Ectodermal cell (in vitro differentiated cells): ENCODE measurements around the gene MGLL.

Experiments
- H3K27ac ChIP-seq: 2 replicates; pipeline ENCODE4 v1.7.0; 2013; ENCODE audit warnings: mild to moderate bottlenecking, low read depth, low read length; ENCODE audit not compliant: insufficient read depth, poor library complexity, severe bottlenecking
- H3K27me3 ChIP-seq: 2 replicates; pipeline ENCODE4 v1.7.0; 2013; ENCODE audit warnings: mild to moderate bottlenecking, low read length; ENCODE audit not compliant: insufficient read depth, control insufficient read depth, poor library complexity, severe bottlenecking
- H3K36me3 ChIP-seq: one replicate; pipeline ENCODE4 v1.7.0; 2013; ENCODE audit warnings: low read length; ENCODE audit not compliant: control insufficient read depth, insufficient read depth
- H3K4me1 ChIP-seq: one replicate; pipeline ENCODE4 v1.7.0; 2013; ENCODE audit warnings: low read length; ENCODE audit not compliant: control insufficient read depth, insufficient read depth
- H3K4me3 ChIP-seq: 2 replicates; pipeline ENCODE4 v1.7.0; 2013; ENCODE audit warnings: low read depth, low read length, control low read depth; ENCODE audit not compliant: insufficient read depth
- H3K9me3 ChIP-seq: 2 replicates; pipeline ENCODE4 v1.7.0; 2013; ENCODE audit warnings: mild to moderate bottlenecking, low read length, moderate library complexity; ENCODE audit not compliant: control insufficient read depth
- WGBS, 2 experiments: methylation state at CpG; one replicate each; pipeline ENCODE4 v1.1.7; 2013; ENCODE audit warnings: missing lambda C conversion rate in 2 of 2; 5-methylcytosine and 5-hydroxymethylcytosine counted together

Gene MGLL

GRCh38 chr3:127744253-127744815, 78.0 kb downstream of the MGLL start:
- H3K27ac ChIP-seq: no peak overlapping the region
- no peaks in the 10 kb centered on the region for H3K27me3 ChIP-seq
- no peak overlapping the region for H3K4me3 ChIP-seq
- no peaks in the 10 kb centered on the region for H3K9me3 ChIP-seq
- no peaks in the 10 kb centered on the region for H3K36me3 ChIP-seq
- H3K4me1 ChIP-seq: no peaks in the 10 kb centered on the region
- 80 to 83% methylated on average over 11 of the region's 11 CpGs for WGBS, 2 experiments

- 93% methylated on average over 13 to 15 of the region's 15 CpGs for WGBS, 2 experiments
- no peaks in the 10 kb centered on the region for H3K36me3 ChIP-seq
- H3K27ac ChIP-seq: no peak overlapping the region
- no peaks in the 10 kb centered on the region for H3K9me3 ChIP-seq
- H3K4me1 ChIP-seq: no peaks in the 10 kb centered on the region
- no peaks in the 10 kb centered on the region for H3K27me3 ChIP-seq
- H3K4me3 ChIP-seq: no peak overlapping the region
These were observed 78.7 kb downstream of the MGLL start for GRCh38 chr3:127743351-127744252.

DNA sequence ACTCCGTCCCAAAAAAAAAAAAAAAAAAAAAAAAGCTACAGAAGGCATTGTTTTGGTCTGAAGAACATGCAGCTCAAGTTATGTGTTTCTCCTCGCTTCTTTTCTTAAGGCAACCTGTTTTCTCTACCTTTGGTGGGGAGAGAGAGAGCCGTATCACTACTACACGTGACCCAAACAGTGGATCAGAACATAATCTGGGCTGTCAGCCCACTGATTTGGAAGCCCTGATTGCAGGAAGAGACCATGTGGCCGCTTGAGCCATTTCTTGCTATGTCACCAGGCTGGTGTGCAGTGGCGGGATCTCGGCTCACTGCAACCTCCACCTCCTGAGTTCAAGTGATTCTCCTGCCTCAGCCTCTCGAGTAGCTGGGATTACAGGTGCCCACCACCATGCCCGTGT, 79.7 kb downstream of the MGLL start:
- 93% methylated on average over 9 of the region's 9 CpGs for WGBS, 2 experiments
- no peaks in the 10 kb centered on the region for H3K27me3 ChIP-seq
- H3K27ac ChIP-seq: no peak overlapping the region
- no peaks in the 10 kb centered on the region for H3K36me3 ChIP-seq
- no peaks in the 10 kb centered on the region for H3K9me3 ChIP-seq
- no peaks in the 10 kb centered on the region for H3K4me1 ChIP-seq
- H3K4me3 ChIP-seq: no peak overlapping the region

GRCh38 chr3:127741690-127742089, 80.6 kb downstream of the MGLL start:
- no peaks in the 10 kb centered on the region for H3K36me3 ChIP-seq
- WGBS, 2 experiments: 86 to 94% methylated on average over 1 of the region's 1 CpG
- no peaks in the 10 kb centered on the region for H3K27me3 ChIP-seq
- H3K9me3 ChIP-seq: no peaks in the 10 kb centered on the region
- no peaks in the 10 kb centered on the region for H3K4me1 ChIP-seq
- no peak overlapping the region for H3K27ac ChIP-seq
- no peak overlapping the region for H3K4me3 ChIP-seq

- Histone ChIP-seq H3K9me3 (no peaks in the 10 kb centered on the region), H3K36me3 (no peaks in the 10 kb centered on the region), H3K4me1 (no peaks in the 10 kb centered on the region), H3K27ac (no peak overlapping the region), H3K4me3 (no peak overlapping the region), H3K27me3 (no peaks in the 10 kb centered on the region)
- WGBS, 2 experiments: 96% methylated on average over 8 of the region's 8 CpGs
These were observed 81.1 kb downstream of the MGLL start for GRCh38 chr3:127741246-127741645.

DNA sequence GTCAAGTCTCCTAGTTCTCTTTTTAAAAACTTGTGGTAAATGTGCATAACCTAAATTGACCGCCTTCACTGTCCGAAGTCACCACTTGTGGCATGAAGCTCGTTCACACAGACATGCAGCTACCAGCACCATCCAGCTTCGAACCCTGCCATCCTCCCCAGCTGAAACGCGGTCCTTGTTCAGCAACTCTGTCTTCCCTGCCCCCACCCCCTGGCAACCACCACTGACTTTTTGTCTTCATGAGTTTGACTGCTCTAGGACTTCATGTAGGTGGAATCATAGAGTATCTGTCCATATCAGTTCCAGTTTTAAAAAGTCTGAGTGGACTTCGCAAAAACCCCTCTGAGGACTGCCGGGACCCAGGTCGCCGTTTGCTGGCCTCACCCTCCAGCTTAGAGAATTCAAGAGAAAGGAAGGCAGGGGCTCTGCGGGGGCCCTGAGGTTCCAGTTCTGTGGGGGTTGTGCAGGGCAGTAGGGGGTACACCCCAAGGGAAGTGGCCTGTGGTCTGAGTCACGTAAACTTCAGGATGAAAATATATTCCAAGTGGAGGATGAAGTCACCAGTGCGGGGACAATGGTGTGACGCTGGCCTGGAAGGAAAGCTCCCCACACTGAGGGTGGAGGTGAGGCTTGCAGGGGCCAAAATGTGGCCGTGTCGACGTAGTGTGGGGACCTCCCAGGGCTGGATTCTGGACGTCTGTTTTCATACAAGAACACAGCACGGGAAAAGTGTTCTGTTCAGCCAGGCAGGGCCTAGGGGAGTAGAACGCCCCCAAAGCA, 82.0 kb downstream of the MGLL start:
- Histone ChIP-seq H3K36me3 (no peaks in the 10 kb centered on the region), H3K9me3 (no peaks in the 10 kb centered on the region), H3K27me3 (no peaks in the 10 kb centered on the region), H3K27ac (no peak overlapping the region), H3K4me3 (no peak overlapping the region), H3K4me1 (peaks cover 8% of the 10 kb centered on the region)
- WGBS, 2 experiments: 93% methylated on average over 20 of the region's 20 CpGs

GRCh38 chr3:127739347-127740135, 82.8 kb downstream of the MGLL start:
- WGBS, 2 experiments: 92 to 94% methylated on average over 12 of the region's 12 CpGs
- Histone ChIP-seq H3K36me3 (no peaks in the 10 kb centered on the region), H3K27me3 (peaks cover 2% of the 10 kb centered on the region), H3K9me3 (no peaks in the 10 kb centered on the region), H3K27ac (no peak overlapping the region), H3K4me1 (peaks cover 12% of the 10 kb centered on the region), H3K4me3 (no peak overlapping the region)

DNA sequence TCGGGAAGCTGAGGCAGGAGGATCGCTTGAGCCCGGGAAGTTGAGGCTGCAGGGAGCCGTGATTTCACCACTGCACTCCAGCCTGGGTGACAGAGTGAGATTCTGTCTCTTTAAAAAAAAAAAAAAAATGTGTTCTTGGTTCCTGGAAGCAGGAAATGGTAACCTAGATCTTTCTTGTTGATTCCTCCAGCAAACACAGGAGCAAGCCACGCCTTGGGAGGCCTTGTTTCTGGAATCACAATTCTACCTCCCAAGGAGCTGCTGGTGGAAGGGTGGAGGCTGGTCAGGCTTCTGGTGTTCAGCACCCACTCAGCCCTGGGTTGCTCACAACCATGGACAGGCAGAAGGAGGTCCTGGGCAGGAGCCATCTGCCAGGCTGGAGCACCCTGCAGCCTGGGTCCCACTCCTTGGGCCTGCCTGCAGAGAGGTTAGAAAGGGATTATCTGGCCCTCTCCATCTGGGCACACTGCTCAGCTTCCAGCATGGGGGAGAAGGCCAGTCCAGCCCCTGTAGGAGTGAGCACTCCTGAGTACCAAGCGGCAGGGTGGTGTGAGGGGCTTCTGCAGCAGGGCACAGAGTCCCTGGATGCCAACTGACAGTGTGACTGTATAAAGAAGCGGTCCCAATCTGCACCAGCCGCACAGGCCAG, 84.0 kb downstream of the MGLL start:
- H3K36me3 ChIP-seq: no peaks in the 10 kb centered on the region
- H3K27ac ChIP-seq: no peak overlapping the region
- no peaks in the 10 kb centered on the region for H3K9me3 ChIP-seq
- WGBS, 2 experiments: 88 to 93% methylated on average over 8 of the region's 8 CpGs
- H3K4me3 ChIP-seq: no peak overlapping the region
- H3K27me3 ChIP-seq: peaks cover 14% of the 10 kb centered on the region
- H3K4me1 ChIP-seq: peaks cover 23% of the 10 kb centered on the region

DNA sequence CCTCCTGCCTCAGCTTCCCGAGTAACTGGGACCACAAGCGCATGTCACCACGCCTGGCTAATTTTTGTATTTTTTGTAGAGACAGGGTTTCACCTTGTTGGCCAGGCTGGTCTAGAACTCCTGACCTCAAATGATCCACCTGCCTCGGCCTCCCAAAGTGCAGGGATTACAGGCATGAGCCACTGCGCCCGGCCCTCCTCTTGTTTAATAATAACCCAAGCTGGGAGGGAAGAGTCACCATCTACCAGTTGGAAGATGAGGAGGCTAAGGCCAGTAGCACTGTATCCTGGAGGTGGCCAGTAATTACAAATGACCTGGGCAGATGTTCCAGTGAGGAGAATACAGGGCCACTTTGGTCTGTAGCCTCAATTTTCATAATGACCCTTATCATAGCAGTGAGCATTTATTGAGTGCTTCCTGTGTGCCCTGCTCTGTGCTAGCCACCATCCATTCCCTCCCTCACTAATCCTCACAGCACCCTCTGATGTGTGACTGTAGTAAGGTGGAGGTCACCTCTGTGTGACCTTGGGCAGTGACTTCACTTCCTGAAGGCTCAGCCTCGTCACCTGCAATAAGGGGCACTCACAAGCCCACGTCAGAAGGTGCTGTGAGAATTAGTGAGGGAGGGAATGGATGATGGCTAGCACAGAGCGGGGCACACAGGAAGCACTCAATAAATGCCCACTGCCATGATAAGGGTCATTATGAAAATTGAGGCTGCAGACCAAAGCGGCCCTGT, 85.3 kb downstream of the MGLL start:
- H3K4me3 ChIP-seq: no peak overlapping the region
- no peaks in the 10 kb centered on the region for H3K9me3 ChIP-seq
- no peaks in the 10 kb centered on the region for H3K36me3 ChIP-seq
- WGBS, 2 experiments: 93 to 95% methylated on average over 10 of the region's 10 CpGs
- peaks cover 25% of the 10 kb centered on the region for H3K4me1 ChIP-seq
- H3K27me3 ChIP-seq: peaks cover 16% of the 10 kb centered on the region
- H3K27ac ChIP-seq: no peak overlapping the region
